Skin of body (tissue), 2 donors: Measurements from ENCODE around the gene L1CAM. TPM values are rescaled to one million over a fixed set of nuclear protein-coding genes. Genes with fewer than 3 reads are reported as not detected.

Experiments used
- DNase-seq: peaks from one replicate; lab custom pipeline; 2025; lab: John Stamatoyannopoulos, UW
- total RNA-seq: library from RNA; depleted of rRNA; stranded (reverse); fragments of >200 nt; gene quantifications from one replicate; pipeline ENCODE4 v1.2.3, GENCODE V29; 2014

Gene L1CAM
- total RNA-seq, 1 donor from 2014 or later = 3.6 TPM

- no peak for DNase-seq
Measured at GRCh38 chrX:153903991-153904957, 18.3 kb upstream of the L1CAM start, which contains the start of gene AVPR2. Gene AVPR2, plus strand, starts transcription at chrX:153904673. Its CDS starts 473 bp downstream, at chrX:153905146.

GRCh38 chrX:153903238-153903980 is 17.4 kb upstream of the L1CAM start:
- DNase-seq = no peak

- no peak for DNase-seq
Measured at GRCh38 chrX:153902385-153902784, 16.4 kb upstream of the L1CAM start.

- DNase-seq = no peak
Measured at GRCh38 chrX:153901753-153902140, 15.8 kb upstream of the L1CAM start.

- DNase-seq = peak; percentile 19
Measured at GRCh38 chrX:153900831-153901752, 15.1 kb upstream of the L1CAM start.

GRCh38 chrX:153897899-153898298 is 11.9 kb upstream of the L1CAM start:
- no peak for DNase-seq

GRCh38 chrX:153889123-153889522 is 3.1 kb upstream of the L1CAM start:
- no peak for DNase-seq

GRCh38 chrX:153888344-153888743 is 2.4 kb upstream of the L1CAM start:
- DNase-seq = no peak

- no peak for DNase-seq
Measured at GRCh38 chrX:153887385-153887784, 1.4 kb upstream of the L1CAM start.

GRCh38 chrX:153886915-153887314 is 942 bp upstream of the L1CAM start:
- DNase-seq = no peak

- no peak for DNase-seq
Measured at GRCh38 chrX:153885208-153885787, 675 bp downstream of the L1CAM start.

GRCh38 chrX:153884590-153884989 is 1.4 kb downstream of the L1CAM start:
- DNase-seq = no peak

GRCh38 chrX:153884136-153884535 is 1.8 kb downstream of the L1CAM start:
- no peak for DNase-seq

- DNase-seq = no peak
Measured at GRCh38 chrX:153883163-153883843, 2.7 kb downstream of the L1CAM start.

GRCh38 chrX:153882557-153882956 is 3.4 kb downstream of the L1CAM start:
- no peak for DNase-seq

GRCh38 chrX:153882086-153882498 is 3.9 kb downstream of the L1CAM start:
- no peak for DNase-seq

- DNase-seq = no peak
Measured at GRCh38 chrX:153881281-153881680, 4.7 kb downstream of the L1CAM start.

GRCh38 chrX:153880440-153880815 is 5.5 kb downstream of the L1CAM start:
- DNase-seq = no peak

GRCh38 chrX:153879741-153880439 is 6.1 kb downstream of the L1CAM start:
- no peak for DNase-seq
